ENCODE results near the gene TMEM204. TPM values are rescaled to one million over a fixed set of nuclear protein-coding genes. Genes with fewer than 3 reads are reported as not detected.

The TMEM204 gene
- polyA plus RNA-seq, 4 donors = 1.6 to 23.8 (median 7.0) TPM

DNA sequence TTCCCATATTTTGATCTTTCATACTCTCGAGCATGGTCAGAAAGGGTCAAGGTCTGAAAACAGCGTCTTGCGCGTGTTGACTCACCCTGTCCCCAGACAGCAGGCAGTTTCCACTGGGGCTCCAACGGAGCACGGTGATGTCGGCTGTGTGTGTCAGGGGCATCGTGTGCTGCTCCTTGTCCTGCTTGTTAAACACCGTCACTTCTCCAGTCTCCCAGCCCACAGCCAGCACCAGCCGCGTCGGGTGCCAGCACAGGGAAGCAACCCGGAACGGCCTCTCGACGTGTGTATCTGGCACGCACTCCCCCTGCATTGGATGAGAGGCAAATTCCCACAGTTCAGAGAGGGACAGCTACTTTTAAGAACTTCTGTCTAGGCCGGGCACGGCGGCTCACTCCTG is 68.8 kb downstream of the TMEM204 start:
- peaks cover 0 to 42% (median 0%) of the 10 kb centered on the region in 3 donors for H3K36me3 ChIP-seq (ENCODE audit: control insufficient read depth in 3 of 3, insufficient read depth in 2 of 3, low read depth in 1 of 3, low read length in 3 of 3)

More for the DNA sequence above, 68.8 kb downstream of the TMEM204 start:
- FAIRE-seq (no peak), DNase-seq (no peak)
- no peak overlapping the region for H3K4me3 ChIP-seq (ENCODE audit: low read depth in 1 of 3, low read length in 3 of 3)
- no peaks in the 10 kb centered on the region for H3K9me3 ChIP-seq (ENCODE audit: control insufficient read depth in 2 of 2, insufficient read depth in 1 of 2, low read depth in 1 of 2, low read length in 1 of 2)
- 94 to 96% (median 95%) methylated on average over 20 of the region's 20 CpGs for WGBS, 3 donors
- H3K27ac ChIP-seq (ENCODE audit: low read depth in 1 of 3, low read length in 2 of 3) = no peak overlapping the region
- H3K27me3 ChIP-seq (ENCODE audit: control insufficient read depth in 3 of 3, insufficient read depth in 3 of 3, low read length in 3 of 3) = no peaks in the 10 kb centered on the region
- H3K4me1 ChIP-seq (ENCODE audit: control insufficient read depth in 3 of 3, insufficient read depth in 2 of 3, low read depth in 1 of 3, low read length in 2 of 3) = no peaks in the 10 kb centered on the region

Other genes starting within 250 kb of the TMEM204 start
- 100 to 1,000 TPM in 1 of 4 donors, 10 to 100 TPM in 3; 38.7 to 123 (median 64.8) TPM for gene UBE2I, start 224.0 kb upstream of the TMEM204 start, polyA plus RNA-seq
- 10 to 100 TPM in 1 of 4 donors, 1 to 10 TPM in 3; 4.5 to 10.5 (median 7.0) TPM for gene BAIAP3, start 200.0 kb upstream of the TMEM204 start, polyA plus RNA-seq
- gene TSR3, start 181.8 kb upstream of the TMEM204 start, polyA plus RNA-seq = 10 to 100 TPM; 38.7 to 67.8 (median 57.3) TPM
- 10 to 100 TPM; 34.3 to 84.7 (median 43.9) TPM for gene GNPTG, start 181.7 kb upstream of the TMEM204 start, polyA plus RNA-seq
- gene UNKL, start 119.0 kb upstream of the TMEM204 start, polyA plus RNA-seq = 10 to 100 TPM in 1 of 4 donors, 1 to 10 TPM in 3; 1.9 to 21.1 (median 4.6) TPM
- gene UQCC4, start 112.9 kb upstream of the TMEM204 start, polyA plus RNA-seq = 10 to 100 TPM; 15.1 to 36.1 (median 28.2) TPM
- under 1 TPM in 2 of 4 donors, not detected in 2; 0.58 to 0.69 TPM for gene PERCC1, start 102.6 kb upstream of the TMEM204 start, polyA plus RNA-seq
- 1 to 10 TPM in 2 of 4 donors, under 1 TPM in 1, not detected in 1; 0.76 to 1.4 (median 1.4) TPM for gene CCDC154, start 89.1 kb upstream of the TMEM204 start, polyA plus RNA-seq
- gene CLCN7, start 58.6 kb upstream of the TMEM204 start, polyA plus RNA-seq = 10 to 100 TPM; 28.4 to 88.3 (median 42.8) TPM
- gene PTX4, start 44.7 kb upstream of the TMEM204 start, polyA plus RNA-seq = under 1 TPM in 2 of 4 donors, not detected in 2; 0.04 to 0.07 TPM
- 10 to 100 TPM; 41.3 to 50.3 (median 44.7) TPM for gene TELO2, start 40.3 kb upstream of the TMEM204 start, polyA plus RNA-seq
- gene IFT140, start 78.4 kb downstream of the TMEM204 start, polyA plus RNA-seq = 10 to 100 TPM in 1 of 4 donors, 1 to 10 TPM in 3; 2.2 to 13.2 (median 4.8) TPM
- gene CRAMP1, start 78.7 kb downstream of the TMEM204 start, polyA plus RNA-seq = 10 to 100 TPM in 1 of 4 donors, 1 to 10 TPM in 3; 2.4 to 18.3 (median 8.3) TPM
- 10 to 100 TPM; 17.0 to 52.4 (median 36.3) TPM for gene JPT2, start 144.6 kb downstream of the TMEM204 start, polyA plus RNA-seq
- gene MAPK8IP3, start 172.5 kb downstream of the TMEM204 start, polyA plus RNA-seq = 10 to 100 TPM; 26.2 to 60.1 (median 39.6) TPM
- 100 to 1,000 TPM in 2 of 4 donors, 10 to 100 TPM in 2; 61.2 to 293 (median 153) TPM for gene NME3, start 237.9 kb downstream of the TMEM204 start, polyA plus RNA-seq
- 10 to 100 TPM in 2 of 4 donors, 1 to 10 TPM in 2; 6.8 to 16.1 (median 9.6) TPM for gene EME2, start 239.1 kb downstream of the TMEM204 start, polyA plus RNA-seq
- gene MRPS34, start 239.5 kb downstream of the TMEM204 start, polyA plus RNA-seq = 100 to 1,000 TPM in 3 of 4 donors, 10 to 100 TPM in 1; 88.9 to 199 (median 172) TPM
- gene SPSB3, start 248.9 kb downstream of the TMEM204 start, polyA plus RNA-seq = 100 to 1,000 TPM in 2 of 4 donors, 10 to 100 TPM in 2; 41.3 to 197 (median 97.4) TPM
- gene NUBP2, start 249.3 kb downstream of the TMEM204 start, polyA plus RNA-seq = 10 to 100 TPM; 38.6 to 70.7 (median 61.8) TPM

All from small intestine (tissue), 7 donors.